Neural progenitor cell (in vitro differentiated cells): ENCODE data around the gene SS18L1. TPM values are rescaled to one million over a fixed set of nuclear protein-coding genes. Genes with fewer than 3 reads are reported as not detected.

Source experiments
- DNase-seq: peaks from one replicate; pipeline ENCODE4 v3.0.0-alpha.2; 2016; ENCODE audit warnings: low spot score
- H2AFZ ChIP-seq: fragments of 200-600 bp; sonication (generic); replicated peaks from 2 replicates; pipeline ENCODE4 v1.6.1; 2016; ENCODE audit warnings: antibody characterized with exemption
- H3F3A ChIP-seq: fragments of 200-600 bp; sonication (generic); 2 replicates; pipeline ENCODE4 v1.6.1; 2016; ENCODE audit warnings: antibody characterized with exemption, low read depth
- H3K27ac ChIP-seq: fragments of 200-600 bp; sonication (generic); 2 replicates; pipeline ENCODE4 v1.5.1; 2016; ENCODE audit warnings: mild to moderate bottlenecking
- H3K27me3 ChIP-seq: fragments of 200-600 bp; sonication (generic); 2 replicates; pipeline ENCODE4 v1.6.1; 2016; ENCODE audit warnings: mild to moderate bottlenecking, moderate library complexity
- H3K36me3 ChIP-seq: fragments of 200-600 bp; sonication (generic); 2 replicates; pipeline ENCODE4 v1.5.1; 2016
- H3K4me1 ChIP-seq: fragments of 200-600 bp; sonication (generic); 2 replicates; pipeline ENCODE4 v1.6.1; 2016; ENCODE audit warnings: mixed run types
- H3K4me2 ChIP-seq: fragments of 200-600 bp; sonication (generic); 2 replicates; pipeline ENCODE4 v1.6.1; 2016
- H3K4me3 ChIP-seq: fragments of 200-600 bp; sonication (generic); 2 replicates; pipeline ENCODE4 v1.5.1; 2016
- H3K79me2 ChIP-seq: fragments of 200-600 bp; sonication (generic); 2 replicates; pipeline ENCODE4 v1.6.1; 2016; ENCODE audit warnings: low read depth
- H3K9ac ChIP-seq: fragments of 200-600 bp; sonication (generic); 2 replicates; pipeline ENCODE4 v1.6.1; 2016
- H3K9me3 ChIP-seq: fragments of 200-600 bp; sonication (generic); 2 replicates; pipeline ENCODE4 v1.5.1; 2016; ENCODE audit warnings: low read depth
- H4K20me1 ChIP-seq: fragments of 200-600 bp; sonication (generic); 2 replicates; pipeline ENCODE4 v1.6.1; 2016; ENCODE audit warnings: low read depth
- H3K27ac Mint-ChIP-seq: 3 replicates; pipeline ENCODE4 v1.8.0; 2021; ENCODE audit warnings: mixed read lengths
- H3K27me3 Mint-ChIP-seq: 2 replicates; pipeline ENCODE4 v1.8.0; 2022; ENCODE audit warnings: low read depth, mild to moderate bottlenecking, inconsistent platforms, moderate library complexity, mixed read lengths; ENCODE audit not compliant: insufficient read depth
- H3K36me3 Mint-ChIP-seq: 3 replicates; pipeline ENCODE4 v1.8.0; 2021; ENCODE audit warnings: mixed read lengths
- H3K4me1 Mint-ChIP-seq: 3 replicates; pipeline ENCODE4 v1.8.0; 2021; ENCODE audit warnings: mixed read lengths
- H3K4me3 Mint-ChIP-seq: 3 replicates; pipeline ENCODE4 v1.8.0; 2021; ENCODE audit warnings: mild to moderate bottlenecking, moderate library complexity, mixed read lengths
- H3K9me3 Mint-ChIP-seq: 3 replicates; pipeline ENCODE4 v1.8.0; 2020; ENCODE audit warnings: mixed read lengths
- EZH2 ChIP-seq: fragments of 200-600 bp; sonication (generic); IDR thresholded peaks from 2 replicates; pipeline ENCODE4 v1.6.1; 2017; ENCODE audit warnings: antibody characterized with exemption, mild to moderate bottlenecking, moderate library complexity
- EZH2phosphoT487 ChIP-seq: fragments of 200-600 bp; sonication (generic); IDR thresholded peaks from 2 replicates; pipeline ENCODE4 v1.6.1; 2017; ENCODE audit warnings: antibody characterized with exemption
- total RNA-seq: library from RNA; depleted of rRNA; stranded (reverse); fragments of >200 nt; gene quantifications from 2 replicates; pipeline ENCODE4 v1.2.3, GENCODE V29; 2015; ENCODE audit warnings: low replicate concordance
- TF ChIP-seq, protein P1 (sequence below): fragments of 200-600 bp; sonication (generic); IDR thresholded peaks from 2 replicates; pipeline ENCODE4 v1.5.1; 2017; ENCODE audit warnings: antibody characterized with exemption, mild to moderate bottlenecking

The SS18L1 gene
- total RNA-seq, 1 donor from 2014 or later: 25.5 TPM

DNA sequence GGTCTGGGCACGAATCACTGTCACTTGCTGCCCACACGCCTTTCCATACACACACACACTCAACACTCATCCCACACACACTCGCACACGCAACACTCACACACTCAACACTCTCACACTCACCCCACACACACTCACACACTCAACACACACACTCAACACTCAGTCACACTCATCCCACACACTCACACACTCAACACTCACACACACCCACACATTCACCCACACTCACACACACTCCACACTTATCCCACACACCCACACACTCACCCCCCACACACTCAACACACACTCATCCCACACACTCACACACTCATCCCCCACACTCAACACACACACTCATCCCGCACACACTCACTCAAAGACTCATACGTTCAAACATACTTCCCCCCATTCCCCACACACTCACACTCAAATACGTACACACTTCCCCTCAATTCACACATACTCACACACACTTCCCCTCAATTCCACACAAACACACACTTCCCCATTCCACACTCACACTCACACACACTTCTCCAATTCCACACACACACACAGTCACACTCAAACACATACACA is 85.5 kb downstream of the SS18L1 start:
- TF ChIP-seq EZH2phosphoT487: no peak
- TF ChIP-seq, protein P1, sequence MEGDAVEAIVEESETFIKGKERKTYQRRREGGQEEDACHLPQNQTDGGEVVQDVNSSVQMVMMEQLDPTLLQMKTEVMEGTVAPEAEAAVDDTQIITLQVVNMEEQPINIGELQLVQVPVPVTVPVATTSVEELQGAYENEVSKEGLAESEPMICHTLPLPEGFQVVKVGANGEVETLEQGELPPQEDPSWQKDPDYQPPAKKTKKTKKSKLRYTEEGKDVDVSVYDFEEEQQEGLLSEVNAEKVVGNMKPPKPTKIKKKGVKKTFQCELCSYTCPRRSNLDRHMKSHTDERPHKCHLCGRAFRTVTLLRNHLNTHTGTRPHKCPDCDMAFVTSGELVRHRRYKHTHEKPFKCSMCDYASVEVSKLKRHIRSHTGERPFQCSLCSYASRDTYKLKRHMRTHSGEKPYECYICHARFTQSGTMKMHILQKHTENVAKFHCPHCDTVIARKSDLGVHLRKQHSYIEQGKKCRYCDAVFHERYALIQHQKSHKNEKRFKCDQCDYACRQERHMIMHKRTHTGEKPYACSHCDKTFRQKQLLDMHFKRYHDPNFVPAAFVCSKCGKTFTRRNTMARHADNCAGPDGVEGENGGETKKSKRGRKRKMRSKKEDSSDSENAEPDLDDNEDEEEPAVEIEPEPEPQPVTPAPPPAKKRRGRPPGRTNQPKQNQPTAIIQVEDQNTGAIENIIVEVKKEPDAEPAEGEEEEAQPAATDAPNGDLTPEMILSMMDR: no peak
- TF ChIP-seq EZH2: no peak
- Histone ChIP-seq H3K27ac (no peak overlapping the region), H3K9me3 (no peaks in the 10 kb centered on the region), H3K27me3 (peaks cover 23% of the 10 kb centered on the region), H2AFZ (no peak overlapping the region), H3K79me2 (no peaks in the 10 kb centered on the region), H3K4me1 (peaks cover 5% of the 10 kb centered on the region), H3K36me3 (no peaks in the 10 kb centered on the region), H3K4me3 (no peak overlapping the region), H3F3A (peaks cover 8% of the 10 kb centered on the region), H3K9ac (no peak overlapping the region), H4K20me1 (no peaks in the 10 kb centered on the region), H3K4me2 (no peak overlapping the region)
- Mint-ChIP-seq H3K27me3 (peaks cover 6% of the 10 kb centered on the region), H3K9me3 (no peaks in the 10 kb centered on the region), H3K4me1 (peaks cover 2% of the 10 kb centered on the region), H3K4me3 (no peak overlapping the region), H3K27ac (no peak overlapping the region), H3K36me3 (no peaks in the 10 kb centered on the region)
- DNase-seq: no peak

DNA sequence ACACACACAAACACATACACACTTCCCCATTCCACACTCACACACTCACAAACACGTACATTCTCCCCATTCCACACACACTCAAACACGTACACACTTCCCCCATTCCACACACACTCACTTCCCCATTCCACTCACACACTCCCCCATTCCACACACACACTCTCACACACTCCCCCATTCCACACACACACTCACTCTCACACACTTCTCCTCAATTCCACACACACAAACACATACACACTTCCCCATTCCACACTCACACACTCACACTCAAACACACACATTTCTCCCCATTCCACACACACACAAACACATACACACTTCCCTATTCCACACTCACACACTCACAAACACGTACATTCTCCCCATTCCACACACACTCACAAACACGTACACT is 86.1 kb downstream of the SS18L1 start:
- Histone ChIP-seq H3K9me3 (no peaks in the 10 kb centered on the region), H3K79me2 (no peaks in the 10 kb centered on the region), H3K36me3 (no peaks in the 10 kb centered on the region), H3K9ac (no peak overlapping the region), H2AFZ (no peak overlapping the region), H3F3A (peaks cover 8% of the 10 kb centered on the region), H3K27ac (no peak overlapping the region), H4K20me1 (no peaks in the 10 kb centered on the region), H3K4me2 (no peak overlapping the region), H3K4me1 (peaks cover 5% of the 10 kb centered on the region), H3K27me3 (peaks cover 17% of the 10 kb centered on the region), H3K4me3 (no peak overlapping the region)
- Mint-ChIP-seq H3K4me3 (no peak overlapping the region), H3K36me3 (no peaks in the 10 kb centered on the region), H3K27ac (no peak overlapping the region), H3K27me3 (peaks cover 2% of the 10 kb centered on the region), H3K4me1 (peaks cover 6% of the 10 kb centered on the region), H3K9me3 (no peaks in the 10 kb centered on the region)
- TF ChIP-seq EZH2: no peak
- TF ChIP-seq, protein P1: no peak
- no peak for TF ChIP-seq EZH2phosphoT487
- no peak for DNase-seq

DNA sequence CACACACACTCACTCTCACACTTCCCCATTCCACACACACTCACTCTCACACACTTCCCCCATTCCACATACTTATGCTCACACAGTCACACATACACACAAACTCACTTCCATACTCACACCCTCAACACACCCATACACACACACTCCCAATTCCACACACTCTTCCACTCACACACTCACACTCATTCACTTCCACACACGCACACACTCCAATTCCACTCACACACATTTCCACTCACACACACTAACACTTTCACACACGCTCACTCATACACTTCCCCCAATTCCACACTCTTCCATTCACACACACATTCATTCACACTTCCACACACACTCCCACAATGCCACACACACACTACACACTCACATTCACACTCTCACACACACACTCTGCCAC is 86.7 kb downstream of the SS18L1 start:
- no peak overlapping the region for H3K4me2 ChIP-seq
- no peaks in the 10 kb centered on the region for H3K9me3 ChIP-seq
- no peak for DNase-seq
- Mint-ChIP-seq H3K27me3 (peaks cover 5% of the 10 kb centered on the region), H3K9me3 (no peaks in the 10 kb centered on the region), H3K27ac (no peak overlapping the region), H3K4me1 (peaks cover 12% of the 10 kb centered on the region), H3K4me3 (no peak overlapping the region), H3K36me3 (no peaks in the 10 kb centered on the region)
- H3F3A ChIP-seq: peaks cover 8% of the 10 kb centered on the region
- no peak overlapping the region for H3K27ac ChIP-seq
- H2AFZ ChIP-seq: no peak overlapping the region
- H3K9ac ChIP-seq: no peak overlapping the region
- peaks cover 5% of the 10 kb centered on the region for H3K4me1 ChIP-seq
- H3K4me3 ChIP-seq: no peak overlapping the region
- H3K36me3 ChIP-seq: no peaks in the 10 kb centered on the region
- peaks cover 11% of the 10 kb centered on the region for H3K27me3 ChIP-seq
- TF ChIP-seq EZH2phosphoT487: no peak
- TF ChIP-seq, protein P1: no peak
- no peak for TF ChIP-seq EZH2
- H3K79me2 ChIP-seq: no peaks in the 10 kb centered on the region
- H4K20me1 ChIP-seq: no peaks in the 10 kb centered on the region
